GM19452 (cell line): ENCODE measurements around the gene SLC39A7.

Source experiments
- ATAC-seq: cut with Tn5 transposase; IDR thresholded peaks from one replicate; pipeline ENCODE4 v1.9.1; 2021; ENCODE audit not compliant: unreplicated experiment

SLC39A7 gene

GRCh38 chr6:33170176-33171015 lies 30.3 kb upstream of the SLC39A7 start:
- no peak for ATAC-seq

- ATAC-seq, result no peak
These were observed 29.4 kb upstream of the SLC39A7 start for GRCh38 chr6:33171016-33171879.

- no peak for ATAC-seq
These were observed 28.6 kb upstream of the SLC39A7 start for GRCh38 chr6:33171880-33172687.

GRCh38 chr6:33172688-33173534 lies 27.8 kb upstream of the SLC39A7 start:
- ATAC-seq, result no peak

- ATAC-seq, result no peak
These were observed 27.0 kb upstream of the SLC39A7 start for GRCh38 chr6:33173535-33174180.

- no peak for ATAC-seq
These were observed 25.9 kb upstream of the SLC39A7 start for GRCh38 chr6:33174784-33175183.

GRCh38 chr6:33175436-33176069 lies 25.1 kb upstream of the SLC39A7 start:
- no peak for ATAC-seq

- no peak for ATAC-seq
These were observed 23.8 kb upstream of the SLC39A7 start for GRCh38 chr6:33176906-33177305.

- no peak for ATAC-seq
These were observed 22.9 kb upstream of the SLC39A7 start for GRCh38 chr6:33177552-33178446.

- ATAC-seq, result no peak
These were observed 21.8 kb upstream of the SLC39A7 start for GRCh38 chr6:33178755-33179475.

GRCh38 chr6:33181141-33181540 lies 19.5 kb upstream of the SLC39A7 start:
- no peak for ATAC-seq

- no peak for ATAC-seq
These were observed 17.5 kb upstream of the SLC39A7 start for GRCh38 chr6:33183071-33183683.

GRCh38 chr6:33185190-33185589 lies 15.5 kb upstream of the SLC39A7 start:
- ATAC-seq, result no peak

GRCh38 chr6:33185654-33186187 lies 14.9 kb upstream of the SLC39A7 start:
- ATAC-seq, result no peak

- ATAC-seq, result no peak
These were observed 12.9 kb upstream of the SLC39A7 start for GRCh38 chr6:33187809-33188208.

GRCh38 chr6:33189164-33189563 lies 11.5 kb upstream of the SLC39A7 start:
- no peak for ATAC-seq
